DOHH2 (cell line): Measurements from ENCODE around the gene PCYT2.

Source experiments
- CTCF ChIP-seq: fragments of 200-600 bp; sonication (generic); IDR thresholded peaks from one replicate; pipeline ENCODE4 v1.5.1; 2014; ENCODE audit warnings: antibody characterized with exemption, mild to moderate bottlenecking, low read depth, low read length; ENCODE audit not compliant: poor library complexity, severe bottlenecking
- EZH2phosphoT487 ChIP-seq: fragments of 200-600 bp; sonication (generic); IDR thresholded peaks from 2 replicates; pipeline ENCODE4 v1.6.1; 2017; ENCODE audit warnings: borderline replicate concordance, mild to moderate bottlenecking, antibody characterized with exemption, low read length, moderate library complexity, mixed read lengths

- TF ChIP-seq CTCF (no peak), EZH2phosphoT487 (no peak)
These were observed 59.8 kb downstream of the PCYT2 start for GRCh38 chr17:81851423-81851822.
